Measurements from ENCODE around the gene ALOX12B. TPM values are rescaled to one million over a fixed set of nuclear protein-coding genes. Genes with fewer than 3 reads are reported as not detected.
A peak's percentile ranks its signal among the peaks of the same experiment; 100 is the strongest.

The ALOX12B gene
- polyA plus RNA-seq, 1 donor, result 2.8 TPM

DNA sequence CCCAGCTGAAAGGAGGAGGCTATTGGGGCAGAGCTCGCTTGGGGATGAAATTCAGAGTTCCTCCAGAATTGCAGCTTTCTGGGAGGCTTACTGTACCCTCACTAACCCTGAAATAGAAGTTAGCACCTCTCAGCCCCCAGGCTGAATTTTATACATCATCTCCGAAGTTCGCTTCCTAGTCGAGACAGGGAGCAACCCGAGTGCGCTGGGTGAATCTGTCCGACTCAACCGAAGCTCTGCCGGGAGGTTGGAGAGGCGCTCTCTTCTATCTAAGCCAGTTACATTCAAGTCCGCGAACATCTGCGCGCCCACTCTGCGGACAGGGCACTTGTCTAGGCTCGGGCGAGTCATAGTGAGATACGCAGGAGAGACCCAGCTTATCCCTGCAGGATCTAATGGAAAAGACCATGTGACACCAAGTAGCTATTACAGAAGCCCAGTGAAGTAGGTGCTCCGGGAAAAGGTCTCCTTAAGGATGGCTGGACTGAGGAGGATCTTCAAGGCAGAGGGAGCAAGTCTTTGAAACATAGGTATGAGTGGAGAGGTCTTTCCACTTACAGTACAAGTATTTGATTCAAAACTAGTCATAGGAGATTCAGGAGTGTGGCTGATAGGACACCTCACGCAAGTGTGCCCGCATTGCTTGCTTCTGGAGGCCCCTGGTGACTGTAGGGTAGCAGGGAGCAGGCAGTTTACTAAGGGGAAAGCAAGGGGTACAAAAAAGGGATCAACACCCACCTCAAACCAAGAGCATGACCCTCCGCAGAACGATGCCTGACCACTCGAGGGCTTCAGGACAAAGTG is 37.0 kb upstream of the ALOX12B start:
- no CpG with 5 or more reads among the region's 24 CpGs for WGBS (ENCODE audit: insufficient coverage, low lambda C conversion rate)
- peak overlapping the region; percentile 61 for H3K4me3 ChIP-seq (ENCODE audit: low read length)
- DNase-seq, result peak in 1 of 2 donors; percentile 37
- H3K36me3 ChIP-seq (ENCODE audit: control insufficient read depth, insufficient read depth, low read length), result no peaks in the 10 kb centered on the region
- peaks cover 4% of the 10 kb centered on the region for H3K9me3 ChIP-seq (ENCODE audit: control insufficient read depth, low read depth, low read length)
- no peak overlapping the region for H3K27ac ChIP-seq (ENCODE audit: low read length)
- peaks cover 47% of the 10 kb centered on the region for H3K4me1 ChIP-seq (ENCODE audit: control insufficient read depth, insufficient read depth, low read length)
- peaks cover 64% of the 10 kb centered on the region for H3K27me3 ChIP-seq (ENCODE audit: control insufficient read depth, insufficient read depth, low read length)

- Histone ChIP-seq H3K4me1 (ENCODE audit: control insufficient read depth, insufficient read depth, low read length) (peaks cover 47% of the 10 kb centered on the region), H3K4me3 (ENCODE audit: low read length) (peak within 1 kb of the TSS; percentile 61), H3K9me3 (ENCODE audit: control insufficient read depth, low read depth, low read length) (peaks cover 4% of the 10 kb centered on the region), H3K36me3 (ENCODE audit: control insufficient read depth, insufficient read depth, low read length) (no peaks in the 10 kb centered on the region), H3K27ac (ENCODE audit: low read length) (no peak within 1 kb of the TSS), H3K27me3 (ENCODE audit: control insufficient read depth, insufficient read depth, low read length) (peaks cover 57% of the 10 kb centered on the region)
- WGBS (ENCODE audit: insufficient coverage, low lambda C conversion rate), result no CpG with 5 or more reads among the region's 29 CpGs
- DNase-seq, result peak in 1 of 2 donors; percentile 41
These were observed 36.3 kb upstream of the ALOX12B start, which contains the start of gene HES7 for GRCh38 chr17:8123695-8124349. Gene HES7, minus strand, starts transcription at chr17:8124106. Its CDS starts 22 bp downstream, at chr17:8124084.

GRCh38 chr17:8122924-8123694 is 35.6 kb upstream of the ALOX12B start:
- peak in 1 of 2 donors; percentile 49 for DNase-seq
- H3K36me3 ChIP-seq (ENCODE audit: control insufficient read depth, insufficient read depth, low read length), result no peaks in the 10 kb centered on the region
- 6% methylated on average over 3 of the region's 55 CpGs for WGBS (ENCODE audit: insufficient coverage, low lambda C conversion rate)
- H3K4me3 ChIP-seq (ENCODE audit: low read length), result peak overlapping the region; percentile 61
- no peak overlapping the region for H3K27ac ChIP-seq (ENCODE audit: low read length)
- H3K4me1 ChIP-seq (ENCODE audit: control insufficient read depth, insufficient read depth, low read length), result peaks cover 50% of the 10 kb centered on the region
- peaks cover 4% of the 10 kb centered on the region for H3K9me3 ChIP-seq (ENCODE audit: control insufficient read depth, low read depth, low read length)
- H3K27me3 ChIP-seq (ENCODE audit: control insufficient read depth, insufficient read depth, low read length), result peaks cover 50% of the 10 kb centered on the region

GRCh38 chr17:8122422-8122923 is 35.0 kb upstream of the ALOX12B start:
- peak in 1 of 2 donors; percentile 30 for DNase-seq
- no CpG with 5 or more reads among the region's 29 CpGs for WGBS (ENCODE audit: insufficient coverage, low lambda C conversion rate)
- Histone ChIP-seq H3K27ac (ENCODE audit: low read length) (no peak overlapping the region), H3K4me1 (ENCODE audit: control insufficient read depth, insufficient read depth, low read length) (peaks cover 56% of the 10 kb centered on the region), H3K36me3 (ENCODE audit: control insufficient read depth, insufficient read depth, low read length) (no peaks in the 10 kb centered on the region), H3K4me3 (ENCODE audit: low read length) (peak overlapping the region; percentile 61), H3K9me3 (ENCODE audit: control insufficient read depth, low read depth, low read length) (peaks cover 4% of the 10 kb centered on the region), H3K27me3 (ENCODE audit: control insufficient read depth, insufficient read depth, low read length) (peaks cover 47% of the 10 kb centered on the region)

DNA sequence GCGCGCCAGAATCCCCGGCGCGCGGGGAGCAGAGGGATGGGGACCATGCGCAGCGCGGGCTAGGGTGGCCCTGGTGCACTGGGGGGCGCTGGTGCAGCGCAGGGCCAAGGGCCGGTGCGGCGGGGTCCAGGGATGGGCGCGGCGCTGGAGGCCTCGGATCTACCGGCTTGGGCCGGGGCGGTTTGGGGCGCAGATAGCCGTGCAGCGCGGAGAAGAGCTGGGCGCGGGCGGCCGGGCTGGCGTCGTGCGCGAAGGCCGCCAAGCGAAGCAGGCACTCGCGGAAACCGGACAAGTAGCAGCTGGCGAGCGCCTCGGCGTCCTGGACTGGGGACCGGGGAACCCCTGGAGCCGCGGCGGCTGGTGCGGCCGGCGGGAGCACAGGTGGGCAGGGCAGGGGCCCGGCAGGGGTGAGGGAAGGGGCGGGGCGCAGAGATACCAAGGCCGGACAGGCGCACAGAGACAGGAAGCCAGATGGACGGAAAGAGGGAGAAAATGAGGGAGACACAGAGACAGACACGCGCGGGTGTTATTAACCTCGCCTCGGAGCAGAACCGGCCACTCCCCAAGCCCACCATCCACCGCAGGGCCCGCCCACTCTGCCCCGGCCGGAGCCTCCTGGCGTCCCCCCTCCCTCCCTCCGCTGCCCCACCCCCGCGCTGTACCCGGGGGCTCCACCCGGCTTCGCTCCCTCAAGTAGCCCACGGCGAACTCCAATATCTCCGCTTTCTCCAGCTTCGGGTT is 34.3 kb upstream of the ALOX12B start:
- peaks cover 54% of the 10 kb centered on the region for H3K27me3 ChIP-seq (ENCODE audit: control insufficient read depth, insufficient read depth, low read length)
- peaks cover 4% of the 10 kb centered on the region for H3K9me3 ChIP-seq (ENCODE audit: control insufficient read depth, low read depth, low read length)
- peak overlapping the region; percentile 61 for H3K4me3 ChIP-seq (ENCODE audit: low read length)
- no CpG with 5 or more reads among the region's 76 CpGs for WGBS (ENCODE audit: insufficient coverage, low lambda C conversion rate)
- H3K27ac ChIP-seq (ENCODE audit: low read length), result no peak overlapping the region
- no peaks in the 10 kb centered on the region for H3K36me3 ChIP-seq (ENCODE audit: control insufficient read depth, insufficient read depth, low read length)
- peak in 1 of 2 donors; percentile 68 for DNase-seq
- H3K4me1 ChIP-seq (ENCODE audit: control insufficient read depth, insufficient read depth, low read length), result peaks cover 62% of the 10 kb centered on the region

- Histone ChIP-seq H3K4me1 (ENCODE audit: control insufficient read depth, insufficient read depth, low read length) (peaks cover 67% of the 10 kb centered on the region), H3K27me3 (ENCODE audit: control insufficient read depth, insufficient read depth, low read length) (peaks cover 59% of the 10 kb centered on the region), H3K9me3 (ENCODE audit: control insufficient read depth, low read depth, low read length) (peaks cover 4% of the 10 kb centered on the region), H3K27ac (ENCODE audit: low read length) (no peak overlapping the region), H3K36me3 (ENCODE audit: control insufficient read depth, insufficient read depth, low read length) (no peaks in the 10 kb centered on the region), H3K4me3 (ENCODE audit: low read length) (peak overlapping the region; percentile 52)
- DNase-seq, result no peak
- WGBS (ENCODE audit: insufficient coverage, low lambda C conversion rate), result no CpG with 5 or more reads among the region's 25 CpGs
These were observed 33.8 kb upstream of the ALOX12B start for GRCh38 chr17:8121407-8121680.

- WGBS (ENCODE audit: insufficient coverage, low lambda C conversion rate), result 3% methylated on average over 6 of the region's 40 CpGs
- Histone ChIP-seq H3K36me3 (ENCODE audit: control insufficient read depth, insufficient read depth, low read length) (no peaks in the 10 kb centered on the region), H3K9me3 (ENCODE audit: control insufficient read depth, low read depth, low read length) (peaks cover 4% of the 10 kb centered on the region), H3K4me1 (ENCODE audit: control insufficient read depth, insufficient read depth, low read length) (peaks cover 70% of the 10 kb centered on the region), H3K27ac (ENCODE audit: low read length) (peak overlapping the region; percentile 29), H3K27me3 (ENCODE audit: control insufficient read depth, insufficient read depth, low read length) (peaks cover 65% of the 10 kb centered on the region), H3K4me3 (ENCODE audit: low read length) (peak overlapping the region; percentile 52)
- peak in 1 of 2 donors; percentile 68 for DNase-seq
These were observed 33.2 kb upstream of the ALOX12B start for GRCh38 chr17:8120520-8121406.

DNA sequence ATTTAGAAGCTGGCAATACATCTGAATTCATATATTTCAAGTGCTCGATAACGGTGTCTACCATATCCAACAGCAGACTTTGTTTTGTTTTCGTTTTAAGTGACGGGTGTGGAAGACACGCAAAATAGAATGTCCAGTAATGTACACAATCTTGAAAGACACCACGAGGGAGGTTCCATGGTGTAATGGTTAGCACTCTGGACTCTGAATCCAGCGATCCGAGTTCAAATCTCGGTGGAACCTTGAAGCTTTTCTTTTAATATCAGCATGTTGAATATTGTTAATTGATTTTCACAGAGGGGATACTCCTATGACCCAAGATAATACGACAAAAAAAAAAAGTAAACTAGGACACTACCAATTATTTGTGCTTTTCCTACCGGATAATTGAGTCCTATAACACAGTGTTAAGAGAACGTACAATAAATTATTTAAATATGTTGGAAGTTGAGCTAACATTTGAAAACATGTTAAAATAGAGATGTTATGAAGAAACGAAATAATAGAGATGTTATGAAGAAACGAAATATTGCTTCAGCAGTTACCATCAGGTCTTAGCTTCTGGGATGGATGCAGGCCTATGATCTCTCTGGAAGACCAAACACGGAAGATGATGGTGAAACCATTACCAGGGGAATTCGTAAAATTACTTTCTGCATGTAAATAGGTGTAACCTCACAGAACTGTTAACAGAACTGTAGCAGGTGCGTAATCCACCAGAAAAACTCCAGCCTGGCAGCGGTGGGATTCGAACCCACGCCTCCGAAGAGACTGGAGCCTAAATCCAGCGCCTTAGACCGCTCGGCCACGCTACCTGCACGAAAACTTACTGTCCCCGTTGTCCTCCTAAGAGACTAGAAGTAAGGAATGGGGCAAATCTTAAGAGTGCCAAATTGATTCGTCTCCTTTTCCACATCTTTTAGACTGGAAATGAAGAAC is 32.3 kb upstream of the ALOX12B start:
- H3K36me3 ChIP-seq (ENCODE audit: control insufficient read depth, insufficient read depth, low read length), result no peaks in the 10 kb centered on the region
- peak; percentile 85 to 91 for DNase-seq
- peaks cover 67% of the 10 kb centered on the region for H3K27me3 ChIP-seq (ENCODE audit: control insufficient read depth, insufficient read depth, low read length)
- peak overlapping the region; percentile 71 for H3K27ac ChIP-seq (ENCODE audit: low read length)
- WGBS (ENCODE audit: insufficient coverage, low lambda C conversion rate), result 0% methylated on average over 4 of the region's 28 CpGs
- H3K4me3 ChIP-seq (ENCODE audit: low read length), result peak overlapping the region; percentile 55
- H3K4me1 ChIP-seq (ENCODE audit: control insufficient read depth, insufficient read depth, low read length), result peaks cover 63% of the 10 kb centered on the region
- peaks cover 4% of the 10 kb centered on the region for H3K9me3 ChIP-seq (ENCODE audit: control insufficient read depth, low read depth, low read length)

Data from large intestine (tissue), 3 donors.